AG09319 (cell line): ENCODE measurements around the gene SPON1.

Source experiments
- DNase-seq: peaks from one replicate; pipeline ENCODE4 v3.0.0-alpha.2; 2010; ENCODE audit warnings: low read depth; ENCODE audit errors: extremely low read depth
- TF ChIP-seq, protein P1 (sequence below): IDR thresholded peaks from 2 replicates; pipeline ENCODE4 v1.5.1; 2011; ENCODE audit warnings: low read depth, mild to moderate bottlenecking, inconsistent platforms, low read length, moderate library complexity

SPON1 gene

DNA sequence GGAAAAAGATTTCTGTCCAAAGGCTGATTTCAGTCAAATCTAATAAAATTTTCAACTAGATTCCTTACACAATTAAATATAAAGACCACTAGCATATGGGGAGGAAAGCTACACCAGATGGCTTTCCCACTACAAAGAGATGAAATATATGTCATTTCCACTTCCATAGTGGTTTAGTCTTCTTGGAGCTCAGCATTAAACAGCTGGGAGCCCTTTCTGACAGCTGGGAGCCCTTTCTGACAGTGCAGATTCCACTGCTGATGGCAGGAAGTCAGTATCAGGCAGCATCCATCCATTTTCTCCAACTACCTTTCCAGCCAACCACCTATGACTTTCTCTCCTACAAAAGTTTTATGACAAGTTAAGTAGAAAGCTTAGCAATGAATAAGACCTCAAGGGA is 218.6 kb downstream of the SPON1 start:
- TF ChIP-seq, protein P1, sequence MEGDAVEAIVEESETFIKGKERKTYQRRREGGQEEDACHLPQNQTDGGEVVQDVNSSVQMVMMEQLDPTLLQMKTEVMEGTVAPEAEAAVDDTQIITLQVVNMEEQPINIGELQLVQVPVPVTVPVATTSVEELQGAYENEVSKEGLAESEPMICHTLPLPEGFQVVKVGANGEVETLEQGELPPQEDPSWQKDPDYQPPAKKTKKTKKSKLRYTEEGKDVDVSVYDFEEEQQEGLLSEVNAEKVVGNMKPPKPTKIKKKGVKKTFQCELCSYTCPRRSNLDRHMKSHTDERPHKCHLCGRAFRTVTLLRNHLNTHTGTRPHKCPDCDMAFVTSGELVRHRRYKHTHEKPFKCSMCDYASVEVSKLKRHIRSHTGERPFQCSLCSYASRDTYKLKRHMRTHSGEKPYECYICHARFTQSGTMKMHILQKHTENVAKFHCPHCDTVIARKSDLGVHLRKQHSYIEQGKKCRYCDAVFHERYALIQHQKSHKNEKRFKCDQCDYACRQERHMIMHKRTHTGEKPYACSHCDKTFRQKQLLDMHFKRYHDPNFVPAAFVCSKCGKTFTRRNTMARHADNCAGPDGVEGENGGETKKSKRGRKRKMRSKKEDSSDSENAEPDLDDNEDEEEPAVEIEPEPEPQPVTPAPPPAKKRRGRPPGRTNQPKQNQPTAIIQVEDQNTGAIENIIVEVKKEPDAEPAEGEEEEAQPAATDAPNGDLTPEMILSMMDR: no peak
- DNase-seq: no peak

DNA sequence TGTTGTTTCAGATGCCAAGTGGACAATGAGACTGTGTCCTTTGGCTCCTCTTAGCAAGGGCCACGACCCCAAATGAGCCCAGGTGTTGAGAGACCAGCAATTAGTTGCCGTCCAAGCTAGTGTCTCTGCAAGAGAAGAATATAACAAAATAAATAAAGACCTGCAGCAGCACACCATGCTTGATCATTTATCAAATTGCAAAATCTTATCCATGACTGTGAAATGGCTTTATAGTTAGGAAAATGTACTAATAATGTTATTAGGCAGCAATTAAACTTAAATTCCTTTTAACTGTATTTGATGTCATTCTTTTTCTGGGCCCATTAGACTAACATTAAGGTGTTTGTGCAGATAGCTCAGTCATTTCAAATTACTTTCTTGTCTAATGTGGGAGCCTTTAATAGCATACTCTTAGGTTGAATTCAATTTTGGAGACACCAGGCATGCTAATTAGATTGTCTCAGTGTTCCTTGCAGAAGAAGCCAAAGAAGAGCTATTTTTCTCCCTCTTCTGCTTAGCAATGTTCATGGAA is 220.4 kb downstream of the SPON1 start:
- no peak for DNase-seq
- TF ChIP-seq, protein P1: no peak

DNA sequence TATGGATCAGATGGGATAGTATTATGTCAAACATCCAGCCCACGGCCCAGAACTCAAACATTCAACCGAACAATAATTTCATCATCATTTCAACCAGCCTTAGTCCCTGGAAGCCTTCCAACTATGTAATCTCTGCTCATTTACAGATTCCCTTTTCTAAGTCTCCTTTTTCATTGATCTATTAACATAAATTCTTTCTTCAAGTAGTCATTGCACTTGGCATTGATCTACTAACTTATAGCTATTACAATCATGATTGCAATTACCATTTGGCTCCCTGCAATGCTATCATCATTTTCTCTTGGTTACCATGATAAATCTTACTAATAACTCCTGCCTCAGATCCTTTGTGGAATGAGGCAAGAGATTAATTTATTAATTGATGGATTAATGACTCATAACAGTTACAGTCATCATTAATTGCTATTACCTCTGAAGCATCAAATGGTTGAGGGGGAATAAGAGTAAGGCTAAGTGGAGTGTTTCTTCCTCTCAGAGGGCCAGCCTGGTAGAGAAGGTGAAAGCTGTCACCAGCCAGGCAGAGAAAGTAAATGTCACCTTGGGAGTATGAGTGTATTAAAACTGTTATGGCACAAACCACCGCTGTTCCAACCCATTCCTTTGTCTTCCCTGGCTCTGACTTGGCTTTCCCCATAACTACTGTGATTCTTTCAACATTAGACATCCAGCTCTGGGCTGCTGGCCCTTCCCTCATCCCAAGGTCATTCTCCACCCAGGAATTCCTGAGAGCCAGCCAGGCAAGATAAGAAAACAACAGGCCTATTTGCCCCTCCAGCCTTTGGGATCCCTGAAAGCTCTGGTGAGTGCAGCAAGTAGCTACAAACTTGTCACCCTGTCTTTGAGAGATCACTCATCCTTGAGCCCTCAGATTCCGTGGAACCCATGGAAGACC is 221.8 kb downstream of the SPON1 start:
- TF ChIP-seq, protein P1: no peak
- no peak for DNase-seq

DNA sequence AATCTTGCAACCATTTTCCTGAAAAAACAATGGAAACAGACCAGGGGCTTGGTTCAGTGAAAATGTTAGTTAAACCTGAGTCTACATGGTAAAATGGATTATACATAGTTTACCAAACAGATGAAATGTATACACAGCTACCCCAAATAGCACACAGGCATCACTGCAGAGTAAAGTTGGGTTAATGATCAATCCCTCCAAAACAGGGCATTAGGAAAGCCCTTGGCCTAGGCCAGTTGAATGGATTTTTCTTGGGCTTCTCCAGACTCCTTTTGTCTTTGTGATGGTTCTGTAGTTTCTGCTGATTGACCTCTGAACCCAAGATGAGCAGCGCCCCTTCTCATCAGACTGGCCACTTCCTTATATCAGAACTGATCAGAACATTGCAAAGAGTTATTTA is 222.9 kb downstream of the SPON1 start:
- no peak for DNase-seq

DNA sequence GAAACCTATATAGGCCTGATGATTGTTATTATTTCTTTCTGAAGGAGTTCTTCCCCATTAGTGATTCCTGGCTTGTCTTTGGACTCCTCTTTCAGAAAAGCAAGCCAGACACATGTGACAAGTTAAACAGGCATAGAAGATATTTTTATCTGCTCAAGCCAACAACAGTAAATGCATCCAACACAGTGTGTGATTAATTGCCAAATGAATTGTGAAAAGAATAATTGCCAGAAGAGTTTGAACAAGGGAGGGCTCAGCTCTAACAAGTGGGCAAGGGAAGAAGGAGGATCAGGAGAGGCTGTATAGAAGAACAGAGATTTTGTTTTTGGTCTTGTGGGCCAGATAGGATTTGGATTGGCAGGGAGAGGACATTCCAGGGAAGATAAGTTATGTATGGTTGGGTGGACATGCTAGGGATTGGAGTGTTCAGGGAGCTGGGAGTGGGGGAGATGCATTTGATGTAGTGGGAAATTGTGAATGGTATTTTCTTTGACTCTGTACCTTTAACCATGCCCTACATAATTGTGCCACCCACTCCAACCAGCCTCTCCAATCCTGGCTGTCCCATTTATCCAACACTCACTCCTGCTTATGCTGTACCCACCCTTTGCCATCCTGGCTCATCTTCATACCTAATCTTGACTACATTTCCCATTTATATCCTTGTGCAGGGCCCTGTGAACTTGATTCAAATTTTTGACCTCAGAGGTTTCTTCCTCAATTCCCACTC is 223.7 kb downstream of the SPON1 start:
- TF ChIP-seq, protein P1: no peak
- DNase-seq: no peak

More for the DNA sequence above, 222.9 kb downstream of the SPON1 start:
- TF ChIP-seq, protein P1: no peak

DNA sequence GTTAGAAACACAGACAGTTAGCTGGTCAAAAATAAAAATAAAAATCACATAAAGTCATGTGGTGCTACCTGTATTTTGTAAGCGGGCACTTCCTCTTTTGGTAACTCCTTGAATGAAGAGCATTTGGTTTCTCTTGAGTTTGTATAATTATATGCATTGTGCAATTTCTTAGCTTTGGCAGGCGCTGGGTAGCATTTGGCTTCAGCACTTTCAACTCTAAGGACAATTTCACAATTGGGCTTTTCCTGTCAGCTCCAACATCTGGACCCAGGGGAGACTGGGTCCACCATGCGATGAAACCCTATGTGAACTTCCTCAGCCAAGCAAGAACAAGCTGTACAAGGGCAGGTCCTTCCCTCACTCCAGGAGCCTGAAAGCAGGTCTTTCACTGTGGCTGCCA is 227.4 kb downstream of the SPON1 start:
- TF ChIP-seq, protein P1: no peak
- DNase-seq: peak; percentile 47
